Aorta (tissue), 5 donors: ENCODE measurements around the gene PLAAT4. TPM values are rescaled to one million over a fixed set of nuclear protein-coding genes. Genes with fewer than 3 reads are reported as not detected.

Source experiments
- ATAC-seq: fragments of 200-7000 bp; cut with Tn5 transposase; one replicate; pipeline ENCODE4 v1.9.1; 2022; ENCODE audit warnings: moderate library complexity; ENCODE audit not compliant: low FRiP score
- DNase-seq, 2 donors: peaks; one replicate each; pipeline ENCODE4 v3.0.0-alpha.2; 2020
- H3K27ac ChIP-seq, 2 donors: one replicate each; pipeline ENCODE4 v1.5.1; 2013; ENCODE audit warnings: low read length in 2 of 2, mild to moderate bottlenecking in 2 of 2, moderate library complexity in 2 of 2, control low read depth in 1 of 2, inconsistent platforms in 1 of 2, low read depth in 1 of 2
- H3K27me3 ChIP-seq, 2 donors: one replicate each; pipeline ENCODE4 v1.6.1; 2013; ENCODE audit warnings: control low read depth in 1 of 2, low read length in 1 of 2, mild to moderate bottlenecking in 1 of 2, moderate library complexity in 1 of 2; ENCODE audit not compliant: insufficient read depth in 2 of 2, control insufficient read depth in 1 of 2
- H3K36me3 ChIP-seq, 2 donors: one replicate each; pipeline ENCODE4 v1.6.1; 2013; ENCODE audit warnings: control low read depth in 1 of 2, low read length in 1 of 2, mild to moderate bottlenecking in 1 of 2; ENCODE audit not compliant: insufficient read depth in 2 of 2, control insufficient read depth in 1 of 2
- H3K4me1 ChIP-seq, 2 donors: one replicate each; pipeline ENCODE4 v1.6.1; 2013; ENCODE audit warnings: low read length in 2 of 2, control low read depth in 1 of 2, mild to moderate bottlenecking in 1 of 2, moderate library complexity in 1 of 2; ENCODE audit not compliant: insufficient read depth in 2 of 2, control insufficient read depth in 1 of 2
- H3K4me3 ChIP-seq, 2 donors: one replicate each; pipeline ENCODE4 v1.5.1; 2013; ENCODE audit warnings: low read length in 2 of 2, control low read depth in 1 of 2, mild to moderate bottlenecking in 1 of 2
- H3K9me3 ChIP-seq: one replicate; pipeline ENCODE4 v1.6.1; 2013; ENCODE audit warnings: mild to moderate bottlenecking, low read length; ENCODE audit not compliant: control insufficient read depth
- WGBS, 2 donors: extraction: QIAGEN DNeasy Blood & Tissue Kit; methylation state at CpG; one replicate each; pipeline ENCODE4 v1.1.7; 2013; 5-methylcytosine and 5-hydroxymethylcytosine counted together
- intact Hi-C, 2 donors: fragments of 100-400 bp; cut with DNase I; formaldehyde crosslinking; loops; one replicate each; pipeline versions ENCODE4 v1.14.2 to v1.15.0; 2022
- polyA plus RNA-seq, 2 donors: library from polyadenylated mRNA; stranded (reverse); fragments of 200-250 nt; gene quantifications; one replicate each; pipeline ENCODE4 v1.2.3, GENCODE V29; 2013
- total RNA-seq, 2 donors: library from RNA; stranded (reverse); fragmentation: NEBNext Ultra II Directional; extraction: Animal tissue kit (Norgen Biotek cat#: 25700); gene quantifications; one replicate each; pipeline ENCODE4 v1.2.1, GENCODE V29; 2021
- donor health status: healthy with polysubstance abuse.
- donor health status: Bipolar disorder and iron deficiency.
- donor health status: DM: no; HTN: no; CAD: no.
- donor health status: DM: no; HTN: no; CAD: no.
- donor health status: DM: yes; HTN: yes; CAD: no.

Gene PLAAT4
- total and polyA plus RNA-seq, 4 donors: 12.4 to 54.3 (median 36.5) TPM

DNA sequence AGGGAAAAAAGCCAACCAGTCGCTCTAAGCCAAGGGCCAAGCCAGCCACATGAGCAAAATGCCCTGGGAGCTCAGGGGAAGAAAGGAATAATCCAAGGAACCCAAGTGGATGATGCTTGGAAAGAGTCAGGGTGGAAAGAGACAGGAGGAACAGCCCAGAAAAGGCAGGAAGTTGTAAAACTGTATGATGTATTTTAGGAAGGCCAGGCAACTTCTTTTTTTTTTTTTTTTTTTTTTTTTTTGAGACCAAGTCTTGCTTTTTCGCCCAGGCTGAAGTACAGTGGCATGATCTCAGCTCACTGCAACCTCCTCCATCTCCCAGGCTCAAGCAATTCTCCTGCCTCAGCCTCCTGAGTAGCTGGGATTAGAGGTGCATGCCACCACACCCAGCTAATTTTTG, 29.1 kb upstream of the PLAAT4 start:
- Histone ChIP-seq H3K36me3 (no peaks in the 10 kb centered on the region), H3K9me3 (no peaks in the 10 kb centered on the region), H3K27ac (no peak overlapping the region), H3K27me3 (no peaks in the 10 kb centered on the region), H3K4me1 (no peaks in the 10 kb centered on the region), H3K4me3 (no peak overlapping the region)
- WGBS, 2 donors: 68 to 86% methylated on average over 1 to 2 of the region's 2 CpGs
- DNase-seq (no peak), ATAC-seq (no peak)
- intact Hi-C loops: no loop called here

- intact Hi-C loops: no loop called here
- Histone ChIP-seq H3K4me1 (no peaks in the 10 kb centered on the region), H3K9me3 (no peaks in the 10 kb centered on the region), H3K27ac (no peak overlapping the region), H3K27me3 (no peaks in the 10 kb centered on the region), H3K4me3 (no peak overlapping the region), H3K36me3 (no peaks in the 10 kb centered on the region)
- DNase-seq: no peak
- ATAC-seq: no peak
- WGBS, 2 donors: 32 to 38% methylated on average over 3 of the region's 3 CpGs
These were observed 28.6 kb upstream of the PLAAT4 start for GRCh38 chr11:63508009-63508408.

GRCh38 chr11:63508745-63509144, 27.9 kb upstream of the PLAAT4 start:
- H3K4me3 ChIP-seq: no peak overlapping the region
- no peaks in the 10 kb centered on the region for H3K36me3 ChIP-seq
- H3K4me1 ChIP-seq: no peaks in the 10 kb centered on the region
- 95 to 97% methylated on average over 12 of the region's 12 CpGs for WGBS, 2 donors
- ATAC-seq: no peak
- H3K27me3 ChIP-seq: no peaks in the 10 kb centered on the region
- no peak for DNase-seq
- no peaks in the 10 kb centered on the region for H3K9me3 ChIP-seq
- intact Hi-C loops: no loop called here
- no peak overlapping the region for H3K27ac ChIP-seq

- ATAC-seq (peak; percentile 59), DNase-seq (peak in 1 of 2 donors; percentile 74)
- Histone ChIP-seq H3K27ac (no peak overlapping the region), H3K4me3 (no peak overlapping the region), H3K9me3 (no peaks in the 10 kb centered on the region), H3K4me1 (no peaks in the 10 kb centered on the region), H3K36me3 (no peaks in the 10 kb centered on the region), H3K27me3 (no peaks in the 10 kb centered on the region)
- intact Hi-C loops: no loop called here
- WGBS, 2 donors: 61% methylated on average over 7 of the region's 7 CpGs
These were observed 26.1 kb upstream of the PLAAT4 start for GRCh38 chr11:63510360-63511047.

DNA sequence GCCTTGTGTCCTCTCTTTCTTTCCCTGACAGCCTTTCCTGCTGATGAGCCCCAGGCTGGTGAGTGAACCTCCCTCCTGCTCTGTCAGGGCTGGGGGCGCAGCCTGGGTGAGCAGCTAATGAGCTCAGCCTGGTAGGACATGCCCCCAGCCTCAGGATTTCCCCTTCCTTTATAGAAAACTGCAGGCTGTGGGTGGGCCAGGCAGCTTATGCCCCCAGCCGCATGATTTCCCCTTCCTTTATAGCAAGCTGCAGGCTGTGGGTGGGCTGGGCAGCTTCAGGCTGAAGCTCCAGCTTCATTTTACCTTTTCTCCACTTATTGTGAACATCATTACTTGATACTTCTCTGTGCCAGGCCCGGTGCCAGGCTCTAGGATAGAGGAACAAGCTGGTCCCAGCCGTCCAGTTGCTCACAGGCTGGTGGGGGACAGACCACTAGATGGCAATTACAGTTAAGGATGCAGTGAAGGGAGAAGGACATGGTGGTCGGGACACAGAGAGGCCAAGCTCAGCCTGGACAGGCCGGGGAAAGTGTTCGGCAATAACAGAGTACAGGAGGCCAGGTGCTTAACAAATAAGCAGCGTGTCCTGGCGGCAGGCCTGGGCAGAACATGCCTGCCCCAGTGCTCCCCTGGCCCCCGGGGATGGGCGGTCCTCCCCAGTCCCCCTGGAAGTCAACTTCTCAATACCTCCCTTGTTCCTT, 25.4 kb upstream of the PLAAT4 start:
- H3K9me3 ChIP-seq: no peaks in the 10 kb centered on the region
- no peak for DNase-seq
- no peak for ATAC-seq
- no peaks in the 10 kb centered on the region for H3K27me3 ChIP-seq
- H3K4me1 ChIP-seq: no peaks in the 10 kb centered on the region
- no peak overlapping the region for H3K4me3 ChIP-seq
- H3K27ac ChIP-seq: no peak overlapping the region
- 92 to 94% methylated on average over 10 to 11 of the region's 11 CpGs for WGBS, 2 donors
- H3K36me3 ChIP-seq: no peaks in the 10 kb centered on the region
- intact Hi-C loops: no loop called here

DNA sequence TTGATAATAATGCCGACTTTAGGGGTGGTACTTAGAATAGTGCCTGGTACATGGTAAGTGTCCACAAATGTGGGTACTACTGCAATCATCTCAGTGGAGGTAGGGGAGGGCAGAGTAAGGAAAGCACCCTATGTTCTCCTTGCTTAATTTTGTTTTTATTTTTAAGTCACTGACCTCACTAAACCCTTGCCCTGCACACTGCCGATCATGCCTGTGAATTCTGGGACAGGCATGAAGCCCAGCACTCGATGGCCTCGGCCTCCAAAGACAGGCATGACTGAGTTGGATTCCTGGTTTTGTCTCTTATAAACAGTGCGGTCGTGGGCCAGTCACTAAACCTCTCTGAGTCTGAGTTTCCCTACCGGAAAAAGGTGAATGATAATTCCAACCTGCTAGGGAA, 23.8 kb upstream of the PLAAT4 start:
- no peaks in the 10 kb centered on the region for H3K36me3 ChIP-seq
- DNase-seq (no peak), ATAC-seq (no peak)
- H3K27ac ChIP-seq: no peak overlapping the region
- no peaks in the 10 kb centered on the region for H3K27me3 ChIP-seq
- no peak overlapping the region for H3K4me3 ChIP-seq
- H3K9me3 ChIP-seq: no peaks in the 10 kb centered on the region
- WGBS, 2 donors: 90 to 91% methylated on average over 7 of the region's 7 CpGs
- intact Hi-C loops: no loop called here
- H3K4me1 ChIP-seq: no peaks in the 10 kb centered on the region

GRCh38 chr11:63516109-63516508, 20.5 kb upstream of the PLAAT4 start:
- no peak overlapping the region for H3K27ac ChIP-seq
- H3K27me3 ChIP-seq: no peaks in the 10 kb centered on the region
- no peaks in the 10 kb centered on the region for H3K4me1 ChIP-seq
- no peaks in the 10 kb centered on the region for H3K36me3 ChIP-seq
- H3K4me3 ChIP-seq: no peak overlapping the region
- no peak for ATAC-seq
- intact Hi-C loops: no loop called here
- DNase-seq: no peak
- 96 to 97% methylated on average over 6 of the region's 6 CpGs for WGBS, 2 donors
- H3K9me3 ChIP-seq: no peaks in the 10 kb centered on the region

DNA sequence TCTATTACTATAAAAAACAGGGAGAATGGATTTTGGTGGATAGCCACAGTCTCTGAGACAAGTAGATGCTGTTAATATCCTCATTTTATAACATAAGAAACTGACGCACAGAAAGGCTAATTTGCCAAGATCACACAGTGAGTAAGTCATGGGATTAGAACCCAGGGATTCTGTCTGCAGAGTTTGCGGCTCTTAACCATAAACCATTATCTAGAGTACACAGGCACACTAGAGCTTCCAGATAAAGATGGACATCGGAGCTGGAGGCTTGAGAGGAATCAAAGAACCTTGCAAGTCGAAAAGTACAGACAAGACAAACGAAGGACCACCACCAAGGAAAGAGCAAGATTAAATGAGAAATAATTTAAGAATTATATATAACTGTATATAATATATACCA, 19.5 kb upstream of the PLAAT4 start:
- intact Hi-C loops: no loop called here
- ATAC-seq: no peak
- no peaks in the 10 kb centered on the region for H3K36me3 ChIP-seq
- 94 to 96% methylated on average over 5 of the region's 5 CpGs for WGBS, 2 donors
- DNase-seq: no peak
- no peaks in the 10 kb centered on the region for H3K4me1 ChIP-seq
- no peaks in the 10 kb centered on the region for H3K27me3 ChIP-seq
- H3K9me3 ChIP-seq: no peaks in the 10 kb centered on the region
- H3K27ac ChIP-seq: no peak overlapping the region
- H3K4me3 ChIP-seq: no peak overlapping the region

DNA sequence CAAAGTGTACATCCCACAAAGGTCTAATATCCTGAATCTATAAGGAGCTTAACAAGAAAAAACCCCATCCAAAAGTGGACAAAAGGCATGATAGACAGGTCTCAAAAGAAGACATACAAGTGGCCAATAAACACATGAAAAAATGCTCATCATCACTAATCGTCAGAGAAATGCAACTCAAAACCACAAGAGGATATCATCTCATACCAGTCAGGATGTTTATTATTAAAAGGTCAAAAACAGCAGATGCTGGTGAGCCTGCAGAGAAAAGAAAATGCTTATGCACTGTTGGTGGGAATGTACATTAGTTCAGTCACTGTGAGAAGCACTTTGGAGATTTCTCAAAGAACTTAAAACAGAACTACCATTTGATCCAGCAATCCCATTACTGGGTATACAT, 18.1 kb upstream of the PLAAT4 start:
- H3K27me3 ChIP-seq: no peaks in the 10 kb centered on the region
- H3K4me1 ChIP-seq: no peaks in the 10 kb centered on the region
- WGBS, 2 donors: 51 to 54% methylated on average over 1 of the region's 1 CpG
- intact Hi-C loops: no loop called here
- ATAC-seq (no peak), DNase-seq (no peak)
- H3K27ac ChIP-seq: no peak overlapping the region
- no peaks in the 10 kb centered on the region for H3K36me3 ChIP-seq
- no peak overlapping the region for H3K4me3 ChIP-seq
- H3K9me3 ChIP-seq: peaks cover 1% of the 10 kb centered on the region
